GM19455 (cell line): Measurements from ENCODE around the gene TSC22D3.

Experiments used
- ATAC-seq: cut with Tn5 transposase; IDR thresholded peaks from one replicate; pipeline ENCODE4 v1.9.1; 2021; ENCODE audit not compliant: unreplicated experiment

TSC22D3 gene

DNA sequence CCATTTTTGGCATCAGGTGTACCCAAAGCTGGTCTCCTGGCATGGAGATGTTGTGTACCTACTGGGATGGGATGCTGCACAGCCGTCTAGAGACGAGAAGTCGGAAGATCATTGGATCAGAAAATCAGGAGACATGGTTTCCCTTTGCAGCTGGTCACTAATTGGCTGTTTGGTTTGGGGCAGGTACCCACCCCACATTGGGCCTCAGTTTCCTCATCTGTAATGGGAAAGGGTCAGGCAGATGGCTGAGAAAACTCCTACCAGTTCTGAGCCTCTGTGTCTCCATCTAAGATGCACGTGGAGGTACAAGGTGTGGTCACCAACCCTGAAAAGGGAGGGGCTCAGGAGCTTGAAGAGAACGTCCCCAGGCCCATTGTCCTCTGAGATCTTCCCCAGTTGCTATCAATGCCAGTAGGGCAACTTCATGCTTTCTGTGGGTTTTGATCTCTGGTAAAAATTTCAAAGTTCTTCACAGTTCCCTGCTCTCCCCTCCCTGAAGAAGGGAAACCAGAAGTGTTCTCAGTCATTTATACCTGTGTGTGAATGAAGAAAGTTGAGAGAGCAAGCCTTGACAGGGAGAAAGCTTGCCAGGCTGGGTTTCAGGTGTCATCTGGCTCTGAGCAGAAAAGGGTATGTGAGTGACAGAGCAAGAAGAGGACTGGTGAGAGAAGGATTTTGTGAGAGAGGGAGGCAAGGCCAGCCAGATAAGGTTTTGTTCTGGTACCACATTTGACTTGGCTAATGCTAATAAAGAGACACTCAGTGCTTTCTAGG lies 15.1 kb downstream of the TSC22D3 start:
- no peak for ATAC-seq

DNA sequence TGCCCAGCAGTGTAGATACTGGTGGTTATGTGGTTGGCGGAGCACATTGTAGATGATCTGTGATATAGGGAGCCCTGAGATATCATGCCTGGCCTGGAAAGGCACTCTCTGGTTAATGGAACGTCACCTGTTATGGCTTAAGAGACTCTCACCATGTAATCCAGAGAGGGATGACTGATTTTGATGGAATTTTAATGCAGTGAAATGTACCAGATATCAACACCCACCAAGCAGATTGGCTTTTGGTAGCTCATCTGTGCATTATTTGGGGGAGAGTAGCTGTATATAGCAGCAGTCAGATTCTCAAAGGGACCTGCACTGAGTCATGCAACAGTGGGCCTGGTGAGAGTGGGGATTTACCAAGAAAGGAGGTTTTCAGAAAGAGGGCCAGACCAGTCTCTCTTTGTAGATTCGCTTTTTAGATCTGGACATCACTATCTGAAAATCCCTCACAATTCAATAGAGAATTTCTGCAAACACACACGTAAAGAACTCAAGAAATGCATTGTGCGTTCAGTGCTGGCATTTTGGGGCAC lies 17.3 kb downstream of the TSC22D3 start:
- ATAC-seq, result no peak

DNA sequence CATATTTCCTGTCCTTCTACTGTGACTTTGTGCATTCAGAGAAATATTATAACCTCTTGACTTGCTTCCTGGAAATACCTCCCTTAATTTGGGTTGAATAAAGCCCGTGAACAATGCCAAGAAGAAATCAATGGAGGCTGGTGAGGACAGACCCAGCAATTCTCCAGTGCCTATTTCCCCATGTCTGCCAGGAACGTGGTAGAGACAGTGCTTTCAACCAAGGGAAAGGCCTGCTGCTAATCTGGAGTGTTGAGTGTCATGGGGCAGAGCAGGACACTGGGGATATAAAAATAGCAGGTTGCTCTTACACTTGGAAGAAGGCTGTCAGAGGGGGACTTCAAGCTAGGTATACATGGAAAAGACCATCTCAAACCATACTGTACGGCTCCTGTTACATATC lies 19.9 kb downstream of the TSC22D3 start:
- no peak for ATAC-seq

DNA sequence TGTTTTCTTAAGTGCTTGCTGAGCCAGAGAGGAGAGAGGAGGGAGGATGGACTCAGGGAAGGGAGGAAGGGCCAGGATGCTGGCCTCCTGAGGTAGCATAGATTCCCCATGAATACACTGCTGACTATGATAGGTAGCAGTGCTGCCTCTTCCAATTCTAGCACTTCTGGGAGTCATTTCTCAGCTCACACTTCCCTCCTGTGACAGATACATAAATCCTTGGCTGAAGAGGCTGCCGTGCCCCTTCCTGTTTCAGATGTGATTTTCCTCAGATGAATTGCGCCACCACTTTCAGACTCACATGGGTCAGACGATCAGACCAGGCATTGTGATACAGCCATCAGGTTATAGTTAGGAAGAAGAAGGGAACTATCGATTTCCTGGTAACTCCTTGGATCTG lies 22.4 kb downstream of the TSC22D3 start:
- no peak for ATAC-seq

DNA sequence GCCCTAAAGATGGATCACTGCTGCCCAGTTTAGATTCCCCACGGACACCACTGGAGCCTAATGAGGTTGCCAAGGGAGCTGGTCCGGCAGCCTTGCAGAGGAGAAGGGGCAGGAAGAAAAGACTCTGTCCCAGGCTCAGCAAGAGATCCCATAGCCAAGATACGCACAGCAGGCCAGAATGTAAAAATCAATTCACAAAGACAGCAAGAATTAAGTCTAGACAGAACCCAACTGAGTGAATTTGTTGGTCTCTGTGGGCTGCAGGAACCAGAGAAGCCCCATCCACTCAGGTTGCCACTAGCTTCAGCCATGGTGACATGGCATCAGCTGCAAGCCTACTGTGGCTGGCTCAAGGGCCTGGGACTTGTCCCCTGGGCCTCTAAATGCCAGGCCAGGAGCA lies 22.9 kb downstream of the TSC22D3 start:
- ATAC-seq, result no peak

DNA sequence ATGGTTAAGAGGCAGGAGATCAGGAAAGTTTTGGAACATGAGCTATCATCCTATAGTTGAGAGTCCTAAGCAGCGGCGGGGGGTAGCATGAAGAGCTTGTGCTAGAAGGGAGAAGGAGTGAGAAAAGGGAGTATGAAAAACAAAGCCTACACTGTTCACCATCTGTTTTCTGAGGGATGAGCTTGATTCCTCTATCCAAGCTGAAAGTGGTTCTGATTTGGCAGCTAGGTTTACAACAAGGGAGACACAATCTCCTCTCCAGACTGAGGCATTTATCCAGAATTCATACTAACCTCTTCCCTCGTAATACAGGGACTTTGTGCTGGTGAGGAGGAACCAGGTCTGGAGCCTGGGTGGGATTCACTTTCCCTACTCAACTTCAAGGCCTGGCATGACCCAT lies 23.5 kb downstream of the TSC22D3 start:
- no peak for ATAC-seq

DNA sequence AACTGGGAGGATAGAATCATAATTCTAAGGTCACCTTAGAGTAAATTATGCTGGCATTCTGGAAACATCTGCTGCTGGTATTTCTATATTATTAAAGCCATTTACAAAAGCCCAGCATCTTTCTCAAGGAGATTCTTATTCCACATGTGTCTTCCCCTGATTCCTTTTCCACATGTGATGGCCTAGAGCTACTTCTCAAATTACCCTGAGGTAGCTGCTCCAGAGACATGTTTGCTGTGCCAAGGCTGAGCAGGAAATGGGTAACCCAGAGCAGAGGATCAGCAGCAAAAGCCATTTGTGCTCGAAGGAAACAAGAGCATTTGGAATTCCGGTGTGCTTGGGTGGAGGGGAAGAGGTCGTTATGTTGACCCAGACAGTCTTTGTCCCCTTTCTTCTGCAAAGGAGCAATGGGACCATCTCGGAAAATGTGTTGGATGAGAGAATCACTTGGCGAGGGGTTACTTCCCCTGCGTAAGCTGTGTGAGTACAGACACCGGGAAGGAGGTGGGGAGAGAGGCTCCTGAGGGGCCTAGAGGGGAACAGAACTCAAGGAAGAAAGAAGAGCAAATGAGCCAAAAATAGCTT lies 24.6 kb downstream of the TSC22D3 start:
- no peak for ATAC-seq

DNA sequence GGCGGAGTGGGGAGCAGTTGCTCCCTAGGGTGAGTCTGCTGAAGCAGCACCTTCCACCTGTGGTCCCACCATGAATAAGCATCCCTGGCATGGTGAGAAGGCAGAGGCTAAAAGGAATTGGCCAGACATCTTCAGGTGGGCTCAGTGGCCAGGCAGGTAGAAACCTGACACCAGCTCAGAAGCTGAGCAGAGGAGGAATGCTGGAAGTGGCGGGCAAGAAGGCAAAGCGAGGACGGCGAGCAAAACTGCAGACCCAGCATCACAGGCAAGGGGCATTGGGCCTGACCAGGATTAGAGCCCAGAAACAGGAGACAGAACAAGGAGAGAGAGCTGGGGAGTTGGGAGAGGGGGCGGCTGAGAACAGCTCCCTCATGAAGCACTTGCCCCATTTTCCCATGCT lies 25.3 kb downstream of the TSC22D3 start:
- no peak for ATAC-seq

DNA sequence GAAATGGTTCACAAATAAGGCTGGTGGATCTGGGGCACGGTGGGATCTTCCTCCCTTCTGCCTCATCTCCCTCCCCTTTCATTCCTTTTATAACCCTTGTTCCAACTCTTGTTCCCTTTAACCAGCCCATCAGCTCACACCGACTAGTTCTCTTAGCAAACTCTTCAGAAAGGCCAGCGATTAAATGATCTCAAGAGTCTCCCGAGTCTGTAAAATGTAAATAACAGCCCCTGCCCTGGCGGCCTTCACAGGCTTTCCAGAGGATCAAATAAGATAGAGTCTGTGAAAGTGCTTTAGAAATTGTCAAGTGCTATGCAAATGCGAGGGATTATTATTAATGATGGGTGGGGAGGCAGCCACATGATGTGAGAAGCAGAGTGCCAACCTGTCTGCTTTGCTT lies 27.1 kb downstream of the TSC22D3 start:
- ATAC-seq, result no peak

DNA sequence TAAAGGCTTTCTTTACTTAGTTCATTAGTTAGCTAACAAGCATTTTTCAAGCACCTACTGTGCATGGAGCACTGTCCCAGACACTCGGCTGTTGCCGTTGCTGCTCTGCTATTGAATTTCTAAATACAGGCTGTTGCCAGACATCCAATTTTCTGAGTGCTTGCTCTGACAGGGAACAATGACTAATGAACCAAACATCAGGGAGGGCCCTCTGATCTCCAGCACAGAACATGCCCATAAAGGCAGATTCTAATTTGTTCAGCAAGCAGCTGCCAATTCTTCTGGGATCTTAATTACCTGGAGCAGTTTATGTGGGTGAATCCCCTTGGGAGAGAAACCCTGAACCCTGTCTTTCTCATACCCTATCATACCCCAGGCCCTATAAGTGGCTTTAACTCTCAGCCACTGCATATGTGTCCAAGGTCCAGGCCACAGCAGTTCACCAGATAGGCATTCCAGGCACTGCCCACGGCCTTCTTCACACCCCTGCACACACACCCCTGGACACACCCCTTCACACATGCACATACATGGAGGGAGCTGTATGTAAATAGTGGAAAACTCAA lies 27.9 kb downstream of the TSC22D3 start:
- no peak for ATAC-seq

DNA sequence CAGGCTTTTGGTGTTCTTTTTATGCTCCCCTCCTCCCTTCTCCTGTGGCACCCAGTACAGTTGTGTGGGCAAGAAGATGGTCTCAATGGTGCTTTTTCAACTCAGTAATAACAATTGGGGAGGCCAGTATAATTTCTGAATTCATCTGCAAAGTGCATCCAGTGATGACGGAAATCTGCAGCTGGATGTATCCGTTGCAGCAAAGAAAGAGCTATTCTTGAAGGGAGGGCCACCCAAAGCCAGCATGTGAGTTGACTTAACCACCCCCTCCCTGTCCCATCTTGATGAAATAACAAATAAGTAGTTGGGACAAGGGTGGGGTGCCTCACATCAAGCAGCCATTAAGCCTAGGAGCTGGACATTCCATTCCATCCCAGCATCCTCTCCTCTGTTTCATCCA lies 30.7 kb downstream of the TSC22D3 start:
- no peak for ATAC-seq

DNA sequence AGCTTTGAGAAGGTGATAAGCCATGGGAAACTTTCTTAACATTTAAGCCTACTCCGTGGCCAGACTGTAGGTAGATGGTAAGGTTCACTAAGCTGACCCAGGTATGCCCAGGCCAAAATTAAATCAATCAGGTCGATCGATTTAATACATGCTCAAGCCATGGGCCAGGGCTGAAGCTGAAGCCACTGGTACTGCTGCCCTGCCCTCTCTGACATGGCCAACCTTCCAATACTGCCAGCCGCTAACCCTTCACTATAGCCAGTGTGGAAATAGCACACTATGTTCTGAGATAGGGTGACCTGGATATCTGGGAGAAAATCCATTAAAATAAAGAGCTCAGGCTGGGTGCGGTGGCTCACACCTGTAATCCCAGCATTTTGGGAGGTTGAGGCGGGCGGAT lies 31.6 kb downstream of the TSC22D3 start:
- no peak for ATAC-seq

DNA sequence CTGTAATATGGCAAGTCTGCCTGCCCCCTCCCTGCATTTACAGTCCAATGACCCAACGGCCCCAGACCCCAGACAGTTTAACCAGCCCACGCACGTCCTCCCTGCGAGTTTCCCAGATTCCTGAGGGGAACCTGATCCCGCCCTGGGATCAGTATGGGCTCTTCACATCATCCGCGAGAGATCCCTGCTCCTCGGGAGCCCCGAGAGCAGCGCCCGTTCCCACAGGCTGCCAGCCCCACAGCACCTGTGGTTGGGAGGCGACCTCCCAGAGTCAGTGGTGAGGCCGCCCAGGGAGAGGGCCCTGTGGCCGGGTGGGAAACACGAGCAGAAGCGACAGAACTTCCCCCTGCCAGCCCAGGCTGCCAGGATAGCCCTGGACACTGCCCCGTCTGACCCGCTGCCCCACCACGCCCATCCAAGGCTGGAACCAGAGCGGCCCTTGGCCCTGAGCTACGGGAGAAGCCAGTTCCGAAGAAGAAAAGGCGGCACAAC lies 32.8 kb downstream of the TSC22D3 start:
- ATAC-seq, result peak; percentile 3

DNA sequence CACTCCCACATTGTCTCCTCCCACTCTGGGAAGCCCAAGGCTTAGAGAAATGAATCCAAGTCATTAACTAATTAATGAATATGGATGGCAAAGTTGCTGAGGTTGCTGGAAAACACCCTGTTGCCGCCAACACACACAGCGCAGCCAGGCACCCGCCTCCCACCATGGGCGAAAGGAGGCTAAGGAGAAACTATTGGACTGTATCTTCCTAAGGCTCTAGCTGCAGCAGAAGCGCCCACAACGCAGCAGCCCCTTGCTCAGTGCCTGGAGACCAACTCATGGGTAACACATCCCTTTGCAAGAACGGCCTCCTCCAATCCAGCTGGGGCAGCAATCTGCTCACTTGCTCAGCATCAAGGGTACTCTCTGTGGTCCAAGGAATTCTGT lies 34.2 kb downstream of the TSC22D3 start:
- peak; percentile 27 for ATAC-seq

DNA sequence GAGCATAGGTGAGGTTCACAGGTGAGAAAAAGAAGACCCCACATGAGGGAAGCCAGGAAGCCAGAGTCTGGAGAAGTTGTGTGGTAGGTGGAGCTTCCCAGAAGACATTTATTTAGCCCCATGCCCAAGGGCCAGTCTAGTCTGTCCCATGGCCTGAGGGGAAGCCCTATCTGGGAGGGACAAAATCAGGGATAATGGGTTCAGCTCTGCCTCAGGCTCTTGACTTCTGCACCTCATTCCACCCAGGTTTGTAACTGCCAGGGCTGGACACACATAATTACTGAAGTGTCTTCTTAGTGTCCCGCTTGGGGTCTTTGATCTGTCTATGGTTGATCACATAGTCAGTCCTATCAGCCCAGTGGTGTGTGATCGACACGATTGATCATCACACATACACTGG lies 36.0 kb downstream of the TSC22D3 start:
- ATAC-seq, result no peak

DNA sequence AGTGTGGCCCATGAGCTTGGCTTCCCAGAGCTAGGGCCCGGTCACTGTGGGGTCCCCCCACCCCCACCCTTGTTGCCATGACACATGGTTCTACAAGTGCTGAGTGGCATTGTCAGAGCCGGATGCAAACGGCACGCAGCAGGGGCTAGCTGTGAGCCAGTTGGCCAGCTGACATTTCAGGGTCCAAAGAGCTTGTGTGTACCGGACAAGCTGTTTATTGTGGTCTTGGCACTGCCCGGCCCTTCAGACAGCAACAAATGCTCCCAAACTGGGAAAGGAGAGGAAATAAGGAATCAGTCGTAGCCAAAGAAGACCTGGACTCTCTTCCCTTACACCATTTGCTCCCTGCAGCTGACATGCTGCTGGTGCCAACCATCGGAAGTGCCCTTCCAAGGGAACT lies 36.8 kb downstream of the TSC22D3 start:
- no peak for ATAC-seq

DNA sequence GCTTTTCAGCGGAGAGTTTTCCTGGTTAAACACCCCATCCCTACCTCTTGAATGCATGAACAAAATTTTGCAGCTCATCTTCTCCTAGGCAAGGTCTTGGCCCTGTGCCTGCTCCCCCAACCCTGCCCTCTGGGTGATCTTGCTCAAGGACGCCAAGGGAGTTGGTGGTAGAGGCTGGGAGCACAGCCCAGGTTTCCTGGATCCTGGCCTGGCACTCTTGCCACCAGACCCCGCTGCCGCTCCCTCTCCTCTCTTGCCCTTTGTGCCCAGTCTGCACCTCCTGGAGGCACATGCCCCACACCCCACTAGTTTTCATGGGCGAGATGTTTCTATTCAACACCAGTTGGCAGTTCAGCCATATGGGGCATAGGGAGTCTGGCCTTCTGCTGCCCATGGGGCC lies 37.3 kb downstream of the TSC22D3 start:
- ATAC-seq, result no peak

DNA sequence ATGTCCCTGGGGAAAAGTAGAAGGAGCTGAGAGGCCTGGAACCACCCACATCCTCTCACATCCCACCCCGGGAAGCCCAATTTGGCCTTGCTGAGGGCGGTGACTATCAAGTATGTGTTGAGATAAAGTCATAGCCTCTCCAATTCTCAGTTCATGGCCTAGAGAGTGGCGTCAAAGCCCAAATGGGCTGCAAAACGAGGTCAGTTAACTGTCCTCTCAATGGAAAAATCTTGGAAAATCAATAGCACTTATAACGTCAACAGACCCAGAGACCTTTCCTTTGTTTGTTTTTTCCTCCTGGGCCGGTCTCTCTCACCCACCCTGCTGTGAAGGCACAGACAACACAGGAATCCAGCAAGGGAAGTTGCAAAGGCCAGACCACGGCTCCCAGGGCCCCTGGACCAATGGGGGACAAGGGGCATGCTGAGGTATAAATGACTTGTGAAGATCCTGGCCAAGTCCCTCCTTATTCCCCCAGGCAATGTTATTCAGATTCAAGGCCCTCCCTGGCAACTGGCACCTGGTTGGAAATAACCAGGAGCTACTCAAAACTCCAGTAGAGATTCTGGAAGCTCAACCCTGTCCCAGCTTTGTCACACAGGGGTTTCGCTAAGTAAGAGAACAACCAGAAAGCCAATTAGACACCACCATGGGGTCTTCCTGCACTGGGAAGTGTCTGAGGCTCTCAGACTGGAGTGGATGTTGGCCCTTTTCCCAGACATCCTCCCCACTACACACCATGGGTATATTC lies 38.6 kb downstream of the TSC22D3 start:
- ATAC-seq, result no peak

DNA sequence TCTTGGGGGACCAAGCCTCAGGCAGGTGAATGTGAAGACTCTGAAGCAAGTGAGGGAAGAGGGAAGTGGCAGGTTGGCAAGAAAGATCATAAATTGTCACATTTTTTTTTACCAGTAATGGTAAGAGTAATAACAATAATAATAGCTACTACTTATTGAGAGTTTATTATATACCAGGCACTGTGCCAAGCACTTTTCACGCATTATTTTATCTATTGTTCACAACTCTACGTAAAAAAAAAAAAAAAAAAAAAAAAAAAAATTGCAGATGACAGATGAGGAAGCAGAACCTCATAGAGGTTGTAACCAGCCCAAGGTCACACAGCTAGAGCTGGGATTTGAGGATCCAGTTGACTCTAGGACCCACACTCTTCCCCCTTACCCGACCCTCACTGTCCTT lies 40.9 kb downstream of the TSC22D3 start:
- ATAC-seq, result no peak

DNA sequence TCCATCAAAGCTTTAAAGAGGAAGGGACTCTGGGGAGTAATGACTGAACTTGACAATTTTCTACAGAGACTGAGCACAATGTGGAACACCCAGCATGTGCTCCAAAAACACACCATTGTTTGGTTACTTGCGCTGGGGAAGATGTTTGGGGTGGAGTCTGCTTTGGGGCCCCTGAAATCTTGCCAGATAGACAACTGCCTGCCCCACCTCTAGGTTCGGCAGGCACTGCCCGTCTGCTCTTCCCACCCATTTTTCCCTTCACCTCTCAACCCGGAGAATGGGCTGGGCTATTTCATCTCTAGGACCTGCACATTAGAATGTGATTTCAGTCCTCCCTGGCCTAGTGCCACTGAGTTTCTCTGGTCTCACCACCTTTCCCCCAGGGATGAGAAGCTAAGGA lies 41.9 kb downstream of the TSC22D3 start:
- no peak for ATAC-seq

DNA sequence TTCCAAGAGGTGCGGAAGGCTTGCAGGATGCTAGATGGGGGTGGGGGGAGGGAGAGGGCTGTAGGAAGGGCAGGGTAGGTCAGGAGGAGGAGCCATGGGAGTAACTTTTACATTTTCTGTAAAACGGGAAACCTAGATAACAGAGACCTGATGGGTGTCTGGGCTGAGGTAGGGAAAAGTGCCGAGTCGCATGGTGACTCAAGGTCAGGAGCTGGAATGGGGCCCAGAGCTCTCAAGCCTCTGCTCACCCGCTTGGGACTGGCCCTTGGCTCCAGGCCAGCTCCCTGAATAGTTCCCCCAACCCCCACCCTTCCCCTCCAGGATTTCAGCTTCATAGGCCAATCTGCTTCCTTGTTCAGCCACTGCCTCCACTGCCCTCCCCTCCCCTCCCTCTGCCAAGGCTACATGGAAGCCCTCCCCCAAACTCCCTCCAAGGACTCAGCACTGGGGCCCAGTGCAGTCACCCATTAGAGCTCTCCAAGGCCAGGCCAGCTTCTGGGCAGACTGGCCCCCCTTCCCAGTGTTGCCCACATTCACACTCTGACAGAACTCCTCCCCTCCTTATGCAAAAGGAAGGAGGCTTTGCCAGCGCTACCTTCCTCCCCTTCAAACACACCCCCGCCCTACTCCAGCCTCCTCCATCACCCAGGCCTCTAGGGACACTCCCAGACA lies 43.6 kb downstream of the TSC22D3 start:
- ATAC-seq, result no peak
